SK-N-SH treated with all-trans-retinoic acid at 6 μM for 48 hours (cell line): ENCODE measurements around the gene LDLRAD2.

Source experiments
- ATAC-seq: fragments of 200-7000 bp; cut with Tn5 transposase; 3 replicates; pipeline ENCODE4 v1.9.1; 2020; ENCODE audit warnings: mild to moderate bottlenecking, moderate library complexity
- ARNTL ChIP-seq: fragments of 450-650 bp; formaldehyde crosslinking; IDR thresholded peaks from 2 replicates; pipeline ENCODE4 v1.5.0; 2020; ENCODE audit warnings: low read depth, mild to moderate bottlenecking, moderate library complexity, borderline replicate concordance
- BACH2 ChIP-seq: fragments of 250-450 bp; sonication (Bioruptor Pico); IDR thresholded peaks from 2 replicates; pipeline ENCODE4 v1.9.0; 2021; ENCODE audit warnings: mild to moderate bottlenecking, borderline replicate concordance
- CREB5 ChIP-seq: fragments of 250-450 bp; sonication (Bioruptor Pico); IDR thresholded peaks from 2 replicates; pipeline ENCODE4 v1.5.1; 2020; ENCODE audit warnings: low read depth, mild to moderate bottlenecking, moderate library complexity
- CSRNP3 ChIP-seq: fragments of 250-450 bp; sonication (Bioruptor Pico); IDR thresholded peaks from 2 replicates; pipeline ENCODE4 v1.5.1; 2021; ENCODE audit warnings: mild to moderate bottlenecking, moderate library complexity
- ESRRG ChIP-seq: fragments of 250-450 bp; sonication (Bioruptor Pico); IDR thresholded peaks from 2 replicates; pipeline ENCODE4 v1.6.1; 2021; ENCODE audit warnings: mild to moderate bottlenecking
- ISL1 ChIP-seq: fragments of 250-450 bp; sonication (Bioruptor Pico); IDR thresholded peaks from 2 replicates; pipeline ENCODE4 v2.1.2; 2022; ENCODE audit warnings: mild to moderate bottlenecking, moderate library complexity
- OSR1 ChIP-seq: fragments of 250-450 bp; sonication (Bioruptor Pico); IDR thresholded peaks from 2 replicates; pipeline ENCODE4 v1.8.0; 2022; ENCODE audit warnings: moderate library complexity, mild to moderate bottlenecking, inconsistent platforms
- PATZ1 ChIP-seq: fragments of 250-450 bp; sonication (Bioruptor Pico); IDR thresholded peaks from 2 replicates; pipeline ENCODE4 v1.8.0; 2020; ENCODE audit warnings: mild to moderate bottlenecking, moderate library complexity, borderline replicate concordance
- POU6F1 ChIP-seq: fragments of 250-450 bp; sonication (Bioruptor Pico); IDR thresholded peaks from 2 replicates; pipeline ENCODE4 v1.8.0; 2021; ENCODE audit warnings: low read depth, mild to moderate bottlenecking, moderate library complexity, borderline replicate concordance
- PPARA ChIP-seq: fragments of 250-450 bp; sonication (Bioruptor Pico); IDR thresholded peaks from 2 replicates; pipeline ENCODE4 v1.5.0; 2020; ENCODE audit warnings: mild to moderate bottlenecking, borderline replicate concordance
- RARB ChIP-seq: fragments of 250-450 bp; sonication (Bioruptor Pico); IDR thresholded peaks from 2 replicates; pipeline ENCODE4 v1.8.0; 2021; ENCODE audit warnings: mild to moderate bottlenecking, moderate library complexity
- SNAI2 ChIP-seq: fragments of 250-450 bp; sonication (Bioruptor Pico); IDR thresholded peaks from 2 replicates; pipeline ENCODE4 v1.5.0; 2020; ENCODE audit warnings: mild to moderate bottlenecking, moderate library complexity
- TCF4 ChIP-seq: fragments of 250-450 bp; sonication (Bioruptor Pico); IDR thresholded peaks from 2 replicates; pipeline ENCODE4 v1.8.0; 2021; ENCODE audit warnings: mild to moderate bottlenecking, moderate library complexity, borderline replicate concordance
- TOX ChIP-seq: fragments of 250-450 bp; sonication (Bioruptor Pico); IDR thresholded peaks from 2 replicates; pipeline ENCODE4 v1.8.0; 2021; ENCODE audit warnings: mild to moderate bottlenecking, moderate library complexity, borderline replicate concordance
- TSHZ2 ChIP-seq: fragments of 250-450 bp; sonication (Bioruptor Pico); IDR thresholded peaks from 2 replicates; pipeline ENCODE4 v1.5.0; 2020; ENCODE audit warnings: mild to moderate bottlenecking, moderate library complexity
- ZC3H10 ChIP-seq: fragments of 250-450 bp; sonication (Bioruptor Pico); IDR thresholded peaks from 2 replicates; pipeline ENCODE4 v1.5.1; 2021; ENCODE audit warnings: mild to moderate bottlenecking, moderate library complexity
- ZFP3 ChIP-seq: fragments of 250-450 bp; sonication (Bioruptor Pico); IDR thresholded peaks from 2 replicates; pipeline ENCODE4 v1.5.0; 2020; ENCODE audit warnings: mild to moderate bottlenecking, moderate library complexity
- ZFP30 ChIP-seq: fragments of 450-650 bp; formaldehyde crosslinking; IDR thresholded peaks from 2 replicates; pipeline ENCODE4 v1.5.0; 2022; ENCODE audit warnings: mild to moderate bottlenecking, moderate library complexity
- ZNF565 ChIP-seq: fragments of 450-650 bp; formaldehyde crosslinking; conservative IDR thresholded peaks from 2 replicates; pipeline ENCODE4 v1.5.0; 2020; ENCODE audit warnings: low read depth, mild to moderate bottlenecking, moderate library complexity
- ZNF70 ChIP-seq: fragments of 450-650 bp; formaldehyde crosslinking; IDR thresholded peaks from 2 replicates; pipeline ENCODE4 v1.5.0; 2020; ENCODE audit warnings: mild to moderate bottlenecking, moderate library complexity

LDLRAD2 gene

GRCh38 chr1:21855257-21856096 is 43.4 kb downstream of the LDLRAD2 start:
- TF ChIP-seq ZNF565 (CRISPR knock-in tag) (no peak), ZFP3 (no peak), OSR1 (CRISPR knock-in tag) (no peak), ZFP30 (CRISPR knock-in tag) (no peak), BACH2 (CRISPR knock-in tag) (no peak), RARB (CRISPR knock-in tag) (no peak), ARNTL (CRISPR knock-in tag) (no peak), CSRNP3 (CRISPR knock-in tag) (no peak), CREB5 (no peak), ESRRG (no peak), SNAI2 (CRISPR knock-in tag) (no peak), ZC3H10 (CRISPR knock-in tag) (no peak), PPARA (CRISPR knock-in tag) (no peak), TCF4 (CRISPR knock-in tag) (no peak), TOX (no peak), TSHZ2 (CRISPR knock-in tag) (no peak)
- ATAC-seq, result peak; percentile 12; the same call in 1 of the 3 replicates

GRCh38 chr1:21857142-21857839 is 45.2 kb downstream of the LDLRAD2 start:
- TF ChIP-seq ZFP30 (CRISPR knock-in tag), result no peak
- TF ChIP-seq ZNF70, result no peak
- TF ChIP-seq ESRRG, result no peak
- TF ChIP-seq POU6F1, result no peak
- TF ChIP-seq ARNTL (CRISPR knock-in tag), result no peak
- ATAC-seq, result no peak

GRCh38 chr1:21857840-21858670 is 46.0 kb downstream of the LDLRAD2 start:
- no peak for ATAC-seq
- TF ChIP-seq ZNF70 (no peak), RARB (CRISPR knock-in tag) (no peak), ZFP3 (no peak), ZC3H10 (CRISPR knock-in tag) (no peak), TSHZ2 (CRISPR knock-in tag) (no peak), BACH2 (CRISPR knock-in tag) (no peak), OSR1 (CRISPR knock-in tag) (no peak), ZNF565 (CRISPR knock-in tag) (no peak), SNAI2 (CRISPR knock-in tag) (no peak), ISL1 (CRISPR knock-in tag) (no peak), PATZ1 (CRISPR knock-in tag) (no peak), ARNTL (CRISPR knock-in tag) (no peak), CREB5 (no peak), TOX (no peak)
